Central memory CD8-positive, alpha-beta T cell (primary cell): Measurements from ENCODE around the gene ZFR2.

Source experiments
- ATAC-seq: fragments of 150-1000 bp; cut with Tn5 transposase; replicated peaks from 2 replicates; pipeline ENCODE4 v1.10.0; 2022; ENCODE audit warnings: mild to moderate bottlenecking, moderate FRiP score, moderate number of reproducible peaks; ENCODE audit not compliant: poor library complexity, severe bottlenecking; ENCODE audit errors: extremely low read depth
- DNase-seq, 2 donors: peaks; one replicate each; pipeline ENCODE4 v3.0.0; 2021; ENCODE audit warnings: low spot score in 2 of 2
- H3K27ac Mint-ChIP-seq: one replicate; pipeline ENCODE4 v1.8.0; 2022; ENCODE audit warnings: low read depth, mild to moderate bottlenecking, moderate library complexity, mixed read lengths
- H3K27me3 Mint-ChIP-seq: one replicate; pipeline ENCODE4 v1.8.0; 2022; ENCODE audit warnings: mixed read lengths
- H3K36me3 Mint-ChIP-seq: one replicate; pipeline ENCODE4 v1.8.0; 2022; ENCODE audit warnings: mild to moderate bottlenecking, moderate library complexity, mixed read lengths; ENCODE audit not compliant: insufficient read depth
- H3K4me1 Mint-ChIP-seq: one replicate; pipeline ENCODE4 v1.8.0; 2022; ENCODE audit warnings: mixed read lengths
- H3K4me3 Mint-ChIP-seq: one replicate; pipeline ENCODE4 v1.8.0; 2022; ENCODE audit warnings: mild to moderate bottlenecking, moderate library complexity, mixed read lengths
- H3K9me3 Mint-ChIP-seq: one replicate; pipeline ENCODE4 v1.8.0; 2022; ENCODE audit warnings: mixed read lengths

ZFR2 gene

DNA sequence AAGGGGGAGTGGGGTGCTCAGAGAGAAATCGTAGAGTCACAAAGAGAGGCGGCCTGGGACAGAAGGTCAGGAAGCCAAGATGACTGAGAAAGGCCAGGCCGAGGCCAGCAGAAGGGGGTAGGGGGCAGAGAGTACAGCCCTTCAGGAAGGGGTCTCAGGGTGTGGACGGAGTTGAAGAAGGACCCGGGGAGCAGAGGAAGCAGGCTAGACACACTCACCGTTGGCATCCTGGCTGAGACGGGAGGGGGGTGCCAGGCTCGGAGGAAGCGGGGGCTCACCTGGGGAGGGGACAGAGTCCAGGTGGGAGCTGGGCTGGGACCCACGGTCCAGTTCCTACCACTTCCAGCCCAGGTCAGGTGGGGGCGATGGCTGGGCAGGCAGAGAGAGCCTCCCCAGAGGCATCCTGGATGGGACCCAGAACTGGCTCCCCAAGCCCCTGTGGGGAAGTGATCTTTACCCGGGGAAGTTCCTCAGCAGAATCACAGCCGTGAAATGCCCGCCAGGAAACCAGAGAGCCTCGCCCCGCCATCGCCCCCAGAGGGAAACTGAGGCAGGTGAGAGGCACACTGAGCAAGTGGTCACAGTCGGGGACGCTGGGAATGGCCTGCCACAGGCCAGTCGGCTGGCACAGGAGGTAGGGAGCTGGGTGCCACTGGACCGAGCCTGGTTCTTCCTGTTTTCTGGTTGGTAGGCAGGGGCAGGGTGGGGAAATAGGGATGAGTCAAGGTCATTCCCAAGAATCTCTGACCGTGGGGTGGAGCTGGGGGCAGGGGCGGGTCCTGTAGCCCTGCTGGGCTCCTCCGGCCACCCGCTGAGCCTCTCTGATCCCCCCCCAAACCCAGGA, 84.0 kb downstream of the ZFR2 start:
- no peak for DNase-seq
- H3K36me3 Mint-ChIP-seq = peaks cover 21% of the 10 kb centered on the region
- peak overlapping the region; percentile 82 for H3K4me3 Mint-ChIP-seq
- peaks cover 7% of the 10 kb centered on the region for H3K9me3 Mint-ChIP-seq
- peak overlapping the region; percentile 79 for H3K27ac Mint-ChIP-seq
- H3K27me3 Mint-ChIP-seq = no peaks in the 10 kb centered on the region
- no peak for ATAC-seq
- H3K4me1 Mint-ChIP-seq = peaks cover 28% of the 10 kb centered on the region

- Mint-ChIP-seq H3K27ac (peak overlapping the region; percentile 79), H3K4me3 (peak overlapping the region; percentile 82), H3K4me1 (peaks cover 22% of the 10 kb centered on the region), H3K36me3 (peaks cover 18% of the 10 kb centered on the region), H3K9me3 (peaks cover 7% of the 10 kb centered on the region), H3K27me3 (no peaks in the 10 kb centered on the region)
- ATAC-seq (no peak), DNase-seq (peak; percentile 28 to 34)
Measured at GRCh38 chr19:3783660-3784584, 84.9 kb downstream of the ZFR2 start.

GRCh38 chr19:3782903-3783302, 85.9 kb downstream of the ZFR2 start:
- H3K9me3 Mint-ChIP-seq = peaks cover 7% of the 10 kb centered on the region
- H3K36me3 Mint-ChIP-seq = peaks cover 16% of the 10 kb centered on the region
- ATAC-seq (no peak), DNase-seq (no peak)
- no peak overlapping the region for H3K27ac Mint-ChIP-seq
- H3K4me3 Mint-ChIP-seq = no peak overlapping the region
- H3K4me1 Mint-ChIP-seq = peaks cover 19% of the 10 kb centered on the region
- no peaks in the 10 kb centered on the region for H3K27me3 Mint-ChIP-seq

GRCh38 chr19:3782330-3782729, 86.5 kb downstream of the ZFR2 start:
- DNase-seq (no peak), ATAC-seq (no peak)
- H3K36me3 Mint-ChIP-seq = peaks cover 16% of the 10 kb centered on the region
- no peak overlapping the region for H3K4me3 Mint-ChIP-seq
- peaks cover 7% of the 10 kb centered on the region for H3K9me3 Mint-ChIP-seq
- peaks cover 19% of the 10 kb centered on the region for H3K4me1 Mint-ChIP-seq
- H3K27ac Mint-ChIP-seq = no peak overlapping the region
- H3K27me3 Mint-ChIP-seq = no peaks in the 10 kb centered on the region

GRCh38 chr19:3781603-3782002, 87.2 kb downstream of the ZFR2 start:
- DNase-seq = no peak
- H3K9me3 Mint-ChIP-seq = peaks cover 7% of the 10 kb centered on the region
- H3K36me3 Mint-ChIP-seq = peaks cover 16% of the 10 kb centered on the region
- H3K4me3 Mint-ChIP-seq = no peak overlapping the region
- ATAC-seq = no peak
- no peak overlapping the region for H3K27ac Mint-ChIP-seq
- H3K27me3 Mint-ChIP-seq = no peaks in the 10 kb centered on the region
- H3K4me1 Mint-ChIP-seq = peaks cover 19% of the 10 kb centered on the region

DNA sequence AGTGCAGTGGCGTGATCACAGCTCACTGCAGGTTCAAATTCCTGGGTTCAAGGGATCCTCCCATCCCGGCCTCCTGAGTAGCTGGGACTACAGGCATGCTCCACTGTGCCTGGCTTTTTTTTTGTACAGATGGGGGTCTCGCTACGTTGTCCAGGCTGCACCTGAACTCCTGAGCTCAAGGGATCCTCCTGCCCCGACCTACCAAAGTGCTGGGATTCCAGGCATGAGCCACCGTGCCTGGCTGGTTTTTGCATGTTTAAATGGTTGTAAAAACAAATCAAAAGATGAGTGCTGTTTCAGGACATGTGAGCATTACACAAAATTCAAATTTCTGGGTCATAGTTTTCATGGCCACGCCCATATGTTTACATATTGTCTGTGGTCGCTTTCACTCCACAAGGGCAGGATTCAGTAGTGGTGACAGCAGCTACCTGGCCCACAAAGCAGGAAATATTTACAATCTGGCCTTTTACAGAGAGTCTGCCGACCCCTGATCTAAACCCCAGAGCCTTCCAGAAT, 88.0 kb downstream of the ZFR2 start:
- Mint-ChIP-seq H3K36me3 (peaks cover 16% of the 10 kb centered on the region), H3K4me3 (no peak overlapping the region), H3K27me3 (no peaks in the 10 kb centered on the region), H3K27ac (no peak overlapping the region), H3K9me3 (peaks cover 7% of the 10 kb centered on the region), H3K4me1 (peaks cover 19% of the 10 kb centered on the region)
- ATAC-seq (no peak), DNase-seq (no peak)

- ATAC-seq (no peak), DNase-seq (no peak)
- Mint-ChIP-seq H3K27ac (no peak overlapping the region), H3K9me3 (peaks cover 7% of the 10 kb centered on the region), H3K4me3 (no peak overlapping the region), H3K4me1 (peaks cover 16% of the 10 kb centered on the region), H3K27me3 (no peaks in the 10 kb centered on the region), H3K36me3 (peaks cover 13% of the 10 kb centered on the region)
Measured at GRCh38 chr19:3778899-3779723, 89.7 kb downstream of the ZFR2 start.

- H3K9me3 Mint-ChIP-seq = peaks cover 7% of the 10 kb centered on the region
- no peak for ATAC-seq
- peaks cover 22% of the 10 kb centered on the region for H3K4me1 Mint-ChIP-seq
- H3K4me3 Mint-ChIP-seq = no peak overlapping the region
- H3K27ac Mint-ChIP-seq = no peak overlapping the region
- H3K36me3 Mint-ChIP-seq = peaks cover 9% of the 10 kb centered on the region
- no peaks in the 10 kb centered on the region for H3K27me3 Mint-ChIP-seq
- DNase-seq = no peak
Measured at GRCh38 chr19:3778104-3778867, 90.6 kb downstream of the ZFR2 start.

GRCh38 chr19:3776479-3777040, 92.3 kb downstream of the ZFR2 start:
- H3K9me3 Mint-ChIP-seq = no peaks in the 10 kb centered on the region
- H3K27ac Mint-ChIP-seq = no peak overlapping the region
- H3K4me1 Mint-ChIP-seq = peaks cover 15% of the 10 kb centered on the region
- no peak for ATAC-seq
- no peaks in the 10 kb centered on the region for H3K27me3 Mint-ChIP-seq
- DNase-seq = no peak
- H3K4me3 Mint-ChIP-seq = no peak overlapping the region
- peaks cover 5% of the 10 kb centered on the region for H3K36me3 Mint-ChIP-seq

DNA sequence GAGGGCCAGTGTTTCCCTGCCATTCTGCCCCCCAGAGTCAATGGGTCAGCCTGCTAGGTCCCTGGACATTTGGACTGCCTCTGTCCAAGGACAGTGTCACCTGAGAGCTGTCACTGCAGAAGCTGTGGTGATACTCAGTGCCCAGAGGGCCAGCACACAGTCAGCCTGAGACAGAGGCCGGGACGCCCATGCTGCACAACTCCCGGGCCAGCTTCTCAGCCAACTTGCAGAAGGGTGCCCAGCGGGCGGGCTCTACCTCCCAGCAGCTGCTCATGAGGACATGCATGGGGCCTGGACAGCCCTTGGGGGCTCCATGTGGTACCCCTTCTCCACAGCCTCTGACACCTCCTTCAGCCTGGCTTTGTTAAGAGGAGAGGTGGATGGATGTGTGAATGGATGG, 93.0 kb downstream of the ZFR2 start:
- H3K27ac Mint-ChIP-seq = no peak overlapping the region
- no peaks in the 10 kb centered on the region for H3K27me3 Mint-ChIP-seq
- H3K36me3 Mint-ChIP-seq = peaks cover 2% of the 10 kb centered on the region
- no peak overlapping the region for H3K4me3 Mint-ChIP-seq
- DNase-seq = no peak
- ATAC-seq = no peak
- peaks cover 12% of the 10 kb centered on the region for H3K4me1 Mint-ChIP-seq
- H3K9me3 Mint-ChIP-seq = no peaks in the 10 kb centered on the region

DNA sequence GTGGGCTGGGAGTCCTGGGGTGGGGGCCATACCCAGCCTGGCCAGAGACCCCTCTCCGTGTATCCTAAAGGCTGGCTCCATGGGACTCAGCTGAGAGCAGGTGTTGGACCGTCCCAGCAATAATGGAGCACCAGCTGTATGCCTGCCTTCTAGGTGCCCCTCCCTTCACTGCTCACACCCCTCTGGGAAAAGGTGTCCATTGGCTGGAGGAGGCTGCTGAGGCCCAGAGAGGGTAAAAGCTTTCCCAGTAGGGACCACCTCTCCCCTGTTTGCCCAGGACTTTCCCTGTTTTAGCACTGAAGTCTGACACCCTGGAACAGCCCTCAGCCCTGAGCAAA, 93.5 kb downstream of the ZFR2 start:
- H3K4me1 Mint-ChIP-seq = peaks cover 12% of the 10 kb centered on the region
- ATAC-seq = no peak
- no peak for DNase-seq
- H3K27ac Mint-ChIP-seq = no peak overlapping the region
- no peaks in the 10 kb centered on the region for H3K9me3 Mint-ChIP-seq
- H3K27me3 Mint-ChIP-seq = no peaks in the 10 kb centered on the region
- H3K4me3 Mint-ChIP-seq = no peak overlapping the region
- peaks cover 2% of the 10 kb centered on the region for H3K36me3 Mint-ChIP-seq
